Skeletal muscle tissue (tissue), 4 donors: Measurements from ENCODE around the gene NCBP2. TPM values are rescaled to one million over a fixed set of nuclear protein-coding genes. Genes with fewer than 3 reads are reported as not detected.

Source experiments
- H3K27ac ChIP-seq: one replicate; pipeline ENCODE4 v1.7.0; 2013; ENCODE audit warnings: mild to moderate bottlenecking, low read depth, low read length, inconsistent platforms
- H3K27me3 ChIP-seq, 3 donors: one replicate each; pipeline ENCODE4 v1.7.0; 2013; ENCODE audit warnings: low read length in 3 of 3; ENCODE audit not compliant: control insufficient read depth in 3 of 3, insufficient read depth in 3 of 3
- H3K36me3 ChIP-seq, 3 donors: one replicate each; pipeline ENCODE4 v1.7.0; 2013; ENCODE audit warnings: low read length in 3 of 3; ENCODE audit not compliant: control insufficient read depth in 3 of 3, insufficient read depth in 3 of 3
- H3K4me1 ChIP-seq, 3 donors: one replicate each; pipeline ENCODE4 v1.7.0; 2013; ENCODE audit warnings: low read length in 3 of 3, mild to moderate bottlenecking in 3 of 3; ENCODE audit not compliant: control insufficient read depth in 3 of 3, insufficient read depth in 3 of 3
- H3K4me3 ChIP-seq, 3 donors: one replicate each; pipeline ENCODE4 v1.7.0; 2013; ENCODE audit warnings: low read length in 3 of 3
- H3K9ac ChIP-seq, 3 donors: one replicate each; pipeline ENCODE4 v1.7.0; 2013; ENCODE audit warnings: low read length in 3 of 3, mild to moderate bottlenecking in 3 of 3, moderate library complexity in 2 of 3, low read depth in 1 of 3
- H3K9me3 ChIP-seq, 3 donors: one replicate each; pipeline ENCODE4 v1.7.0; 2013; ENCODE audit warnings: low read length in 3 of 3; ENCODE audit not compliant: control insufficient read depth in 3 of 3
- total RNA-seq: library from RNA; depleted of rRNA; stranded (reverse); fragments of >200 nt; gene quantifications from one replicate; pipeline ENCODE4 v1.2.3, GENCODE V29; 2014
- donor health status: Osteomylitis.

NCBP2 gene
- total RNA-seq, 1 donor from 2014 or later: 30.8 TPM

DNA sequence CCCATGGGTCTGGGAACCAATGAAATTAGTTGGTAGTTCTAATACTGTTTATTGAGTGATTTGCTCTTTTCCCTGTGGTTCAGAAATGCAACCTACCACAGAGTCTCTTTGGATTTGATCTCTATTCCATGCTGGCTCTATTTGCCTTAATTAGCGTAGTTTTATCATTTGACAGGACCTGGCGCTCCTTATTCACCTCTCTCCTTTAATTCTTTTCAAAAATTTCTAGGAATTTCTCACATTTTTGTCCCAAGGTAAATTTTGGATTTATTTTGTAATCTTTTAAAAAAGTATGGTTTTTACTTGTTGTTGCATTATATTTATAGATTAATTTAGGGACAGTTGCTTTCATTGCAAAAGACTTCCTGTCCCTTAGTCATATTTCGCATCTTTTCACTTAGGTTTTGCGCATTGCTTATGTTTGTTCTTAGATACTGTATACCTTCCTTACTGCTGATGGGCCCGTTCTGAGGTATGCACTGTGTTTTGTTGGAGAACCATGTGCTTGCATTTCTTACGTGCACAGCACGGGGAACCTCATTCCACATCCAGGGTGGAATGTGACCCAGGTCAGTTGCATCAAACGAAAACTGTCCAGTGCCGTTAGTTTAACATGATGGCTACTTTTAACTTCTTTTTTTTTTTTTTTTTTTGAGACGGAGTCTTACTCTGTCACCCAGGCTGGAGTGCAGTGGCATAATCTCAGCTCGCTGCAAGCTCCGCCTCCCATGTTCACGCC, 47.6 kb downstream of the NCBP2 start:
- Histone ChIP-seq H3K27ac (no peak overlapping the region), H3K36me3 (peaks cover 0 to 6% (median 0%) of the 10 kb centered on the region in 3 donors), H3K9me3 (no peaks in the 10 kb centered on the region), H3K4me3 (no peak overlapping the region), H3K27me3 (no peaks in the 10 kb centered on the region), H3K9ac (no peak overlapping the region), H3K4me1 (peaks cover 8 to 10% (median 8%) of the 10 kb centered on the region in 3 donors)

DNA sequence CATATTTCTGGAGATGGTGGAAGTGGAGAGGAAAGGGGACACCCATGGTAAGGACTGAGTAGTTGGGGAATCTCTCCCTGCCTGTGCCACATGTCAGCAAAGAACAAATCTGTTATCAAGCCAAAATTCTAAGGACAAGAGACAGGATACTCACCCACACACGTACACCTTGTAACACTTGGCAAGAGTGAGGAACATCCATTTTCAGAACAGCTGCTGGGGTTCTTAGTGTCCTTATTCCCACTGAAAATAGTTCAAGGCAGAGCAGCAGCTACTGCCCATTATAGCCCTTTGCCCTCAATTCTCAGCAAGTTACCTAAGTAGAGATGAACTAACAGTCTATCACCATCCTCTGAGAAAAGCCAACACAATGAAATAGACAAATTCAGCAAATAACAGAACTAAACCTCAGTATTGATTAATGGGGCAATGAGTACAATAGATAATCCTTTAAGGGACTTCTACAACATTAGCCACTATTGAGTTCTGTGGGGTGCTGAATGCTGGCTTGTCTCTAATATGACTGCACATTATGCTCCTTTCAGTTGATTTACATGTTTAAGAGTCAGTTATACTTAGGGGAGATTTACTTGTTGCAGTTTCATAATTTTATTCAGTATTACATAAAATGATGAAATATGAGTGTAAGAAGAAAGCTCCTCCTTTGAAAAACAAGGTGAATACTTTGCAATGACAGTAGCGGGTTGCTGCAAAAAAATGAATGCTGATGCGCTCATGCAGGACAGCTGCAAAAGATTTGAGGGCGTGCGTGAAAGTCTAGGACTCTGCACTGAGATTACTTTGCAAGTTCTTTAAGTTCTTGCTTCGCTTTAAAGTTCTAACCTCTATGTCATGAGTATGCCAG, 52.3 kb downstream of the NCBP2 start:
- Histone ChIP-seq H3K27me3 (no peaks in the 10 kb centered on the region), H3K27ac (no peak overlapping the region), H3K4me3 (no peak overlapping the region), H3K4me1 (peaks cover 8 to 13% (median 11%) of the 10 kb centered on the region in 3 donors), H3K9ac (peak overlapping the region in 1 of 3 donors; percentile 12), H3K9me3 (no peaks in the 10 kb centered on the region), H3K36me3 (peaks cover 5 to 16% (median 13%) of the 10 kb centered on the region in 3 donors)

DNA sequence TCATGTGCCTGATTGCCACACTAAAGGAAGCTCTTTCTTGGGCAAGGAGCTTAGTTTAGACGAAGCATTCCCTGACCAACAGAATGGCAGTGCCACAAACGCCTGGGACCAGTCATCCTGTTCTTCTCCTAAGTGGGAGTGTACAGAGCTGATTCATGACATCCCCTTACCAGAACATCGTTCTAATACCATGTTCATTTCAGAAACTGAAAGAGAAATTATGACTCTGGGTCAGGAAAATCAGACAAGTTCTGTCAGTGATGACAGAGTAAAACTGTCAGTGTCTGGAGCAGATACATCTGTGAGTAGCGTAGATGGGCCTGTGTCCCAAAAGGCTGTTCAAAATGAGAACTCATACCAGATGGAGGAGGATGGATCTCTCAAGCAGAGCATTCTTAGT, 56.2 kb downstream of the NCBP2 start:
- Histone ChIP-seq H3K36me3 (peaks cover 5 to 16% (median 9%) of the 10 kb centered on the region in 3 donors), H3K27ac (no peak overlapping the region), H3K9ac (no peak overlapping the region), H3K4me3 (no peak overlapping the region), H3K9me3 (no peaks in the 10 kb centered on the region), H3K4me1 (peaks cover 8 to 13% (median 11%) of the 10 kb centered on the region in 3 donors), H3K27me3 (no peaks in the 10 kb centered on the region)

Other genes starting within 250 kb of the NCBP2 start
- 2.6 TPM for gene CEP19, start 230.3 kb downstream of the NCBP2 start, total RNA-seq
- 12.5 TPM for gene PIGX, start 230.2 kb downstream of the NCBP2 start, total RNA-seq
- 24.5 TPM for gene PAK2, start 202.7 kb downstream of the NCBP2 start, total RNA-seq
- 34.4 TPM for gene SENP5, start 74.6 kb downstream of the NCBP2 start, total RNA-seq
- 1.0 TPM for gene PIGZ, start 26.3 kb upstream of the NCBP2 start, total RNA-seq
- gene MELTF, start 87.3 kb upstream of the NCBP2 start, total RNA-seq: 8.9 TPM